HCT116 (cell line): ENCODE results near the gene HIPK2.

Experiments
- EZH2phosphoT487 ChIP-seq: fragments of 200-600 bp; IDR thresholded peaks from 2 replicates; pipeline ENCODE4 v1.6.1; 2018; ENCODE audit warnings: antibody characterized with exemption, borderline replicate concordance
- POLR2AphosphoS5 ChIP-seq: IDR thresholded peaks from 2 replicates; pipeline ENCODE4 v1.6.1; 2011; ENCODE audit warnings: mild to moderate bottlenecking, low read depth, low read length, moderate library complexity

DNA sequence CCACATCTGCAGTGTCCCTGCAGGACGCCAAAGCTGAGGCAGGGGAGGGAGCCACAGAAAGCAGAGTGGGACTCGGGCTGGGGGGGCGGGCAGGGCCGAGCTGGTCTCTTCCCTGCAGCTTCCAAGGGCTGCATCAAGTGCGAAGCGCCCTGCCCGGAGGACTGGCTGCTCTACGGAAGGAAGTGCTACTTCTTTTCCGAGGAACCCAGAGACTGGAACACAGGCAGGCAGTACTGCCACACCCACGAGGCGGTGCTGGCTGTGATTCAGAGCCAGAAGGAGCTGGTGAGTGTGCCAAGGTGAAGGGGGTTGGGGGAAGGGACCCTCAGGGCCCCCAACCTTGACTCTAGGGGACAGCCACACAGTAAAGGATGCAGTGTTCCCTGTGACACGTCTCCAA, 237.6 kb downstream of the HIPK2 start:
- TF ChIP-seq POLR2AphosphoS5 (no peak), EZH2phosphoT487 (no peak)
